CMK (cell line): ENCODE results near the gene TVP23A.
A peak's percentile ranks its signal among the peaks of the same experiment; 100 is the strongest.
"Not testable (repeated sequence)": the region's sequence is repeated elsewhere in the genome, so short reads cannot be mapped to it uniquely, and the experiment has no call there.

Source experiments
- DNase-seq: peaks from one replicate; pipeline ENCODE4 v3.0.0-alpha.2; 2010; ENCODE audit warnings: low read depth

The TVP23A gene

DNA sequence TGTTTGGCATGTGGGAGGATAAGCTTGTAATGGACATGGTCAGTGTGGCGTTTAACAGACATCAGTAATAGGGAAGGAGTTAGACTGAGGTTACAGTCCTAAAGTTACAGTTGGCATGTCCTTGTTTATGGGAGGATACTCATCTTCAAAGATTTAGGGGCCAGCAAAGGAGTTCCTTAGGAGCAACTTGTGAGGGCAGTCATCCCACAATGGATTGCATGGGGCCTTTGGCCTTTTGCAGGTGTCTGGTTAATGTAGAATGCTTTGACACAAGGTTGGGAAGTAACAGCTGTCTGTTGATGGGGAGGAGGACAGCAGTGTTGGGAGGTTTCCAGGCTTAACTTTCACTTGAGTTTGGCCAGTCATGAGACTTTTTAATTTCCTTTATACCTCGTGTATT, 72.8 kb downstream of the TVP23A start:
- DNase-seq = no peak

DNA sequence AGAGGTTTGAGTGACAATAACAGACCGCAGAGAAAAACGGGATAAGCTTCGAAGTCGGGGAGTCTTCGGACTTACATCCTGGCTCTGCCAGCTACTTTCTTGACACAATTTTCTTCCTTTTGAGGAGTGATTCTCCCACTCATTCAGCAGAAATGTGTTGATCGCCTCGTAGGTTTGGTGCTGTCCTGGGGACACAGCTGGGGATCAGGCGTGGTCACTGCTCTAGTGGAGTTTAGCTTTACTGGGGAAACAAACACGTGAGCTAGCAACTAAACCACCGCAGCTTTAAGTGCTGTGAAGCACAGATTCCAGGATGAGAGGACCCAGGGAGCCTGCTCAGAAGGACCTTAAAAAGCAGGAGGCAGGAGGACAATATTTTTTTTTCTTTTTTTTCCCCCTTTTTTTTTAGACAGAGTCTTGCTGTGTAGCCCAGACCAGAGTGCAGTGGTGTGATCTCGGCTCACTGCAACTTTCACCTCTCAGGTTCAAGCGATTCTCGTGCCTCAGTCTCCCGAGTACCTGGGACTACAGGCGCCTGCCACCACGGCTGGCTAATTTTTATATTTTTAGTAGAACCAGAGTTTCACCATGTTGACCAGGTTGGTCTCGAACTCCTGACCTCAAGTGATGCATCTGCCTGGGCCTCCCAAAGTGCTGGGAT, 74.1 kb downstream of the TVP23A start:
- no peak for DNase-seq

DNA sequence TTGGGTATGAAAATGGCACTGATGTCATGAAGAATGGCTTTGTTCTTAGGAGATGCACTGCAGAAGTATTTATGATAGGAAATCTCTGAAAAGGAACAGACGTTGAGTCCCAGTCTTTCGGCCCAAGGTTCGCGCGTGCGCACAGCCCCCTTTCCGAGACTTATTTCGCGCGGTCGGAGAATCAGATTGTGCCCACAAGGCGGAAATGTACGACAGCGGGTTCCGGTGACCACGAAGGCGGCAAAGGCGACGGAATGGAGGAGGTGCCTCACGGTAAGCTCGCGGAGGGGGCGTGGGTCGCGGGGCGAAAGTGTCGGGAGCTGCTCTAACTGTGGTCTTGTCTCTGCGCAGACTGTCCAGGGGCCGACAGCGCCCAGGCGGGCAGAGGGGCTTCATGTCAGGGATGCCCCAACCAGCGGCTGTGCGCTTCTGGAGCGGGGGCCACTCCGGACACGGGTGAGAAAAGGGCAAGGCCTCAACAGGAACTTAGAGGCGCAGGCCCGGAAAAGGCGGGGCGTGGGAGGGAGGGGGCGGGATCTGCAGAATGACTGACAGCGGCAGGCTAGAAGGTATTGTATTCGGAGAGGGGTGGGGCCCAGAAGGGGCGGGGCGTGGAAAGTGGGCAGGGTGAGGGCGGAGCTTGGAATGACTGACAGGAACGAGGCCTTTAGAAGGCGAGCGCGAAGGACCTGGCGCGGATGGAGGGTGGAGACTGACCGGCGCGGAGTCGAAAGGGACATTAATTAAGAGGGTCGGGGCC, 74.8 kb downstream of the TVP23A start, which contains the start of gene NUBP1:
NUBP1 (plus strand) TSS at position 233 of the 760 bp plus-strand sequence; CDS start at position 255, 22 bp downstream.
- peak; percentile 94 for DNase-seq

DNA sequence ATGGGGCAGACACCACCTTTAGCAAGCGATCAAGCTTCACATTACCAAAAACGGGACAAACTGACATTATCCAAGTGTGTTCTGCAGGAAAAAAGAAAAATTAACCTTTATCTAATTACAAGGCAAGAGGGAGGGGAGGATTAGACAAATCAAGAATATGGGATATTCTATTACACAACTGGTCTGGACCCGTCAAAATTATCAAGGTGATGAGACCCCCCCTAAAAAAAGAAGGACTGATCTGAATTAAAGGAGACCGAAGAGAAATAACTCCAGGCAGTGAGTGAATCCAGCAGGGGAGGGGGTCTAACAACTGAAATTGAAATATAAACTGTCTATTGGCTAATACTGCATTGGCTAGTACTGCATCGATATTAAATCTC, 75.4 kb downstream of the TVP23A start:
- DNase-seq = no peak

DNA sequence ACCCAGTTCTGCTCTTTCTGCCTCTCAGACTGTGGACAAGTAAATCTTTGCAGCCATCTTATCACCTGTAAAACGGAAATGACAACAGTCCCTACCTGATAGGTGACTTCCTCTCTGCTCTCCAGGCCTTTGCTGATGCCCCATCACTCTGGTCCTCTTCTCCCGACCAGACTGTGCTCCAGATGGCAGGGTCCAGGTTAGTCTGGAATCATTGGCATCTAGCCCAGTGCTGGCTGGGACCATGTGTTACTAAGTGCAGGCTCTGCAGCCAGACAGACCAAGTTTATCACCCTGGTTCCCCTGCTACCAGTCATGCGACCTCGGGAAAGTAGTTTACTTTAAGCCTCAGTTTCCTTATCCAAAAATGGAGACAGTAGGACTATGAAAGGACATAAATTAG, 76.8 kb downstream of the TVP23A start:
- DNase-seq = no peak

DNA sequence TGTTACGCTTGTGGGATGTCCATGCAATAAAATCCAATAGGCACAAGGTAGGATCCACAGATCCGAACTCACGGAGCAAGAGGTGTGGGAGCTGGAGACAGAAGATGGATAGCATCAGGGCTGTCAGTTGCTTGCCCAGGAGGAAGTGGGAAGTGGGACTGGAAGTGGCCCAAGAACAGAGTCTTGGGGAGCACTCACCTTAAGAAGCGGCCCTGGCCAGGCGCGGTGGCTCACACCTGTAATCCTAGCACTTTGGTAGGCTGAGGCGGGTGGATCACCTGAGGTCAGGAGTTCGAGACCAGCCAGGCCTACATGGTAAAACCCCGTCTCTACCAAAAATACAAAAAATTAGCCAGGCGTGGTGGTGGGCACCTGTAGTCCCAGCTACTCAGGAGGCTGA, 77.3 kb downstream of the TVP23A start:
- DNase-seq = not testable (repeated sequence)

DNA sequence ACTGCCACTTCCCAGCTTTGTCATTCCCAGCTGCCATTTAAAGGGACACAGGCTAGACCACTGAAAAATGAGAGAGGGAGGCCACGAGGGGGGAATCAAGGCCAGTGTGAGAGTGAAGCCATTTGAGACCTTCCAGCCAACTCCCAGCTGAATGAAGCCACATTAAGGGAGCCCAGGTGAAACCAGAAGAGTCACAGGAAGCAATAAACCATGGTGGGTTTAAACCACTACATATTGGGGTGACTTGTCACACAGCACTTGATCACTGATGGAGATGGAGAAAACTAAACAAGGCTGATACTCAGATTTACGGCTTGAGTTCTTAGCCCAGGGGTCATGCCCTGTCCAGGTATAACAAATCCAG, 77.8 kb downstream of the TVP23A start:
- no peak for DNase-seq

DNA sequence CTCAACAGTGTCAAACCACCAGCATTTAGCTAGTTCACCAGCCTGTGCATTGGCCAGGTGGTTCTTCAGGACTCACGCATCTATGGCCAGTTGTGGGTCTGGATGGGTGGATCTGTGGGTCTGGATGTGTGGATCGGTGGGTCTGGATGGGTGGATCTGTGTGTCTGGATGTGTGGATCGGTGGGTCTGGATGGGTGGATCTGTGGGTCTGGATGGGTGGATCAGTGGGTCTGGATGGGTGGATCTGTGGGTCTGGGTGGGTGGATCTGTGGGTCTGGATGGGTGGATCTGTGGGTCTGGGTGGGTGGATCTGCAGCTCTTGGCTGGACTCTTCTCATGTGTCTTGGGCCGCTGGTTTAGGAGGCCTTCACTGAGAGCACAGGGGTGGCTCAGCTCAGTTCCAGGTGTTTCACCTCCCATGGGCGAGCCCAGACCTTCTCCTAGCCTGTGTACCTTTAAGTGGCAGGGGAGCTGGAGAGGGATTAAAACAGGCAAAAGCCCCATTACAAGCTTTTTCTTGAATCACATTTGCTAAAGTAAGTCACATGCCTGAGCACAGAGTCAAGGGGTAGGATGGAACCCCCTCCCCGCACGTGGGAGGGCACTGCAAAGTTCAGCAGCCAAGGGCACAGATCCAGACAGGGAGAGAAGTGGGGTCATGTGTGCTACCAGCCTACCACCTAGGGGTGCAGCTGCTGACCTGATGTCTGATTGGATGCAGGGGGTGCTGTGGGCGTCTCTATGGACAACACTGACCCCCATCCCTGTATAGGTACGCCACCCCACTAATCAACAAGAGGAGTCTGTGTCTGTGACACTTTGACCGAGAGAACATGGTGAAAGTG, 78.4 kb downstream of the TVP23A start:
- no peak for DNase-seq

DNA sequence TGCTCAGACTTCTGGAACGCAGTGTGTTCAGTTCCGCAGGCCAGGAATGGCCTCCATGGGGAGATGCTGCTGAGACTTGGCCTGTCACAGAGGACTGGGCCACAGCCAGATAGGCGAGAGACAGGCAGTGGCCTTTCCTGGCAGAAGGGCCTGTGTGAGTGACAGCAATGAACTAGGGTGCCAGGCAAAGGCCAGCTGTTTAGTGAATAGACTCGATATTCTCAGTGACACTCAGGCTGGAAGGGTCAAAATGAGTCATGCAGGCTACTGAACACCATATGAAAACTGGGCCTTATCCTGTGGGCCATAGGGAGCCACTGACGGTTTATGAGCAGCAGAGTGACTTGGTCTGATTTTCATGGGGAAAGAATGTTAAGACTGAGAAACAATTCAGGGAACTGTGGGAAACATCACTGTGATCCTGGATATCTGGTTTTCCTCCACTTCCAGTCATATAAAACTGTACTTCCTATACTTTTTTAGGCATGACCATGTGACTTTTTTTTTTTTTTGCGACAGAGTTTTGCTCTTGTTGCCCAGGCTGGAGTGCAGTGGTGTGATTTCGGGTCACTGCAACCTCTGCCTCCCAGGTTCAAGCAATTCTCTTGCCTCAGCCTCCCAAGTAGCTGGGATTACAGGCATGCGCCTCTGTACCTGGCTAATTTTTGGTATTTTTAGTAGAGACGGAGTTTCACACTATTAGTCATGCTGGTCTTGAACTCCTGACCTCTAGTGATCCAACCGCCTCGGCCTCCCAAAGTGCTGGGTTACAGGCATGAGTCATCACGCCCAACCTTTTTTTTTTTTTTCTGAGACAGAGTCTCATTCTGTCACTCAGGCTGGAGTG, 80.1 kb downstream of the TVP23A start:
- DNase-seq = no peak

DNA sequence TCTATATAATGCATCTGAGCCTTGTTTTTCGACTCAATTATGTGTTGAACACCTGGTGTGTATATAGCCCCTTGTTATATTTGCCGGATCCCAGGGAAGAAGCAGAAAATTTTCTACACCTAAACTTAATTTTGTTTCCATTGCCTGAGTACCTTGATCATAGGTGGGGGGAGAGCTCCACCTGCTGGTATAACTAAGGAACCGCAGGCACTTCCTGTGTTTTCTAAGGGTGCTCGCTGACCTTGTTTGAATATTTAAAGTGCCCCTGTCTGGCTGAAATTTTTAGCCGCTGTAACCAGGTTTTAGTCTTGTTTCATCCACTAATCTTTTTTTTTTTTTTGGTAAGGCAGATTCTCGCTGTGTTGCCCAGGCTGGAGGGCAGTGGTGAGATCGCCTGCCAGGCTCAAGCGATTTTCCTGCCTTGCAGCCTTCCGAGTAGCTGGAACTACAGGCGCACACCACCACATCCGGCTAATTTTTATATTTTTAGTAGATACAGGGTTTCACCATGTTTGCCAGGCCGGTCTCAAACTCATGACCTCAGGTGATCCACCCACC, 81.4 kb downstream of the TVP23A start:
- DNase-seq = peak; percentile 44

DNA sequence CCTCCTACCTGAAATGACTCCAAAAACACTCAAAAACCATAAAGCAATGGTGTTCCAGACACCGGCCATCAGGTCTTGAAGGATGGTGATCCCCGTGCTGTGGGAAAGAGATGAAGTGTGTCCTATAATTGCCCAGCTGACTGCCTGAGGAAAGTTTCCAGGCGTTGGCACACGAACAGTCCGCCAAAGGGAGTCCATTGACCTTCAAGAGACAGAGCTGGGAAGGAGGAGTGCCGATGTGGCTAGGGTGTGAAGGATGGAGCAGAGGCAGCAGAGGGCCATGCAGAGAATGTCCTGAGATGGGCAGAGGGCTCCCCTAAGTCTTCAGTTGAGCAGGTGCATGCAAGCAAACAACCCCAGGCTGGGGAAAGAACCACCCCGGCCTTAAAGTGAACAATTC, 86.8 kb downstream of the TVP23A start:
- DNase-seq = no peak

DNA sequence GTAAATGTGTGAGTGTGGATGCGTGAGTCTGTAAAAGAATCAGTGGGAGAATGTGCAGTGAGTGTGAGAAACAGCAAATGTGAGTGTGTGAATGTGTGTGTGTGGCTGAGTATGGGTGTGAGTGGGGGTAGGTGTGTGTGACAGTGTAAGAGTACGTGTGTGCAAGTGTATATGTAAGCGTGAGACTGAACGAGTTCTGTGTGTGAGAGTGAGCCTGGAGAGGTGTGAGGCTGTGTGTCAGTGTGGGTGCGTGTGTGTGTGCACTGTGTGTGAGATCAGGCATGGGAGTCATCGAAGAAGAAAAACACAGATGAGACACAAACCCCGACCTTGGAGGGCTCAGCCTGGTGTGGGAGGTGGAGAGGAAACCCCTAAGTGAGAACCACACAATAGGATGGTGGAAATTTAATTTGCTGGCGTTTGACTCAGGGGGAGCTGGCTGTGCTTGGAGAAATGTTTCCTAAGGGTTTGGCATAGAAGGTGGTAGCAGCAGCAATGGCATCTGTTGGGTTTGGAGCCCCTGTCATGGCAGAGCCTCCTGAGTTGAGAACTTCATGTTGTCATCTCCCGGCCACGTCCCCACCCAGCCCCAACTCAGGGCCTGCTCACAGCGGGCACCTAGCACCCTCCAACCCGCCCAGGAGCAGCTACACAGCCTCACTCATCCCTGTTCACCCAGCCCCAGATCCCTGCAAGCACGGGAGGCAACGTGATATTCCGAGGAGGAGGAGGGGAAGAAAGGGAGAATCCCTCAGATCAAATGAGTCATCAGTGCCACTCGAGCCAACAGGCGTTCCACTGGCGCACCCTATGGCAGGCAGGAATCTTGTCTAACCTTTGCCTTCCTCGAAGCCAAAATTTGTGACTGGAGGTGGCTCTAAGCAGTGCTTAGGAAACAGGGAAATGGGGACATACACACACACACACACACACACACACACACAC, 89.2 kb downstream of the TVP23A start:
- no peak for DNase-seq

DNA sequence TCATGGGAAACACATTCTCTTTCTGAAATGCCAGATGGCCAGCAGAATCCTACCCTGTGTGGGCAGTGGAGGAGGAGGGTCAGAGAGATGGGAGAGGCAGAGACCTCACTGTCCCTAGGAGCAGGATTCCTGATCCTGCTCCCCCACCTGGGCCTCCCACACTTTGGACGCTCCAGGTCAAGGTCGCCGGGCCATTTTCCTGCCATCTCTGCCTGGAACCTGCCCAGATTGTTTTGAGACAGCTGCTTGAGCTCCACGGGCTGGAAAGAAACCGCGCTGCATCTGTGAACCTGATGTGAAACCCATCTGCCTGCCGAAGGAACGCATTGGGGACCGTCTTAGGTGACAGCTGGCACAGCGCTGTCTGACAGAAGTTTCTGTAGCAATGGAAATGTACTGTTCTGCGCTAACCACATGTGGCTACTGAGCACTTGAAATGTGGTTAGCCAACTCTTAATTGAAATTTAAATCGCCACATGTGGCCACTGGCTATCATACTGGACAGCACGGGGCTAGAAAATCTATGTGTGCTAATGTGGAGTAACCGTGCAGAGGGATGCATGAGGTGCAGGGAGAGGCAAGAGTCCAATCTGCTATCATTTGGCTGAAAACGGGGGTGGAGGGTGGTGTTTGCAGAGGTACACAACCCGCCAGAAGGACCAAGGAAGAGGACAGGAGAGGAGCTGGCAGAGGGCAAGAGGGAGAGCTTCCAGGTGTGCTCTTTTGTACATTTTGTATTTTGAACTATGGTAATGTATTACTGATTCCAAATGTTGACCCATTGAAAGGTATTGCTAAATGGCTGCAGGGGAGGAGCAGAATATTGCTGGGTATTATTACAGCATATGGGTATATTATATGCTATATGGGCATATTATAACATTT, 90.3 kb downstream of the TVP23A start:
- DNase-seq = no peak
